Kidney epithelial cell (primary cell): Measurements from ENCODE around the gene SLX4IP. TPM values are rescaled to one million over a fixed set of nuclear protein-coding genes. Genes with fewer than 3 reads are reported as not detected.

Source experiments
- DNase-seq: peaks from one replicate; pipeline ENCODE4 v3.0.0-alpha.2; 2010; ENCODE audit warnings: low read depth
- H3K27me3 ChIP-seq: 2 replicates; pipeline ENCODE4 v1.6.0; 2011; ENCODE audit warnings: low read length; ENCODE audit not compliant: control insufficient read depth, insufficient read depth
- H3K36me3 ChIP-seq: 2 replicates; pipeline ENCODE4 v1.5.1; 2011; ENCODE audit warnings: low read length; ENCODE audit not compliant: control insufficient read depth, insufficient read depth
- H3K4me3 ChIP-seq: 2 replicates; pipeline ENCODE4 v1.5.1; 2011; ENCODE audit warnings: low read depth, mild to moderate bottlenecking, control low read depth, low read length
- CTCF ChIP-seq: IDR thresholded peaks from 2 replicates; pipeline ENCODE4 v1.5.1; 2011; ENCODE audit warnings: mild to moderate bottlenecking, moderate library complexity, low read length, control low read depth, inconsistent platforms; ENCODE audit not compliant: insufficient read depth, poor library complexity, severe bottlenecking
- total RNA-seq: library from RNA; depleted of rRNA; stranded (reverse); fragments of >200 nt; gene quantifications from 2 replicates; pipeline ENCODE4 v1.2.3, GENCODE V29; 2015

The SLX4IP gene
- total RNA-seq, 1 donor from 2014 or later: 5.8 TPM

- no peak for DNase-seq
- no peak for TF ChIP-seq CTCF
- Histone ChIP-seq H3K27me3 (no peaks in the 10 kb centered on the region), H3K4me3 (no peak overlapping the region), H3K36me3 (peaks cover 8% of the 10 kb centered on the region)
Measured at GRCh38 chr20:10651227-10651990, 216.3 kb downstream of the SLX4IP start.

DNA sequence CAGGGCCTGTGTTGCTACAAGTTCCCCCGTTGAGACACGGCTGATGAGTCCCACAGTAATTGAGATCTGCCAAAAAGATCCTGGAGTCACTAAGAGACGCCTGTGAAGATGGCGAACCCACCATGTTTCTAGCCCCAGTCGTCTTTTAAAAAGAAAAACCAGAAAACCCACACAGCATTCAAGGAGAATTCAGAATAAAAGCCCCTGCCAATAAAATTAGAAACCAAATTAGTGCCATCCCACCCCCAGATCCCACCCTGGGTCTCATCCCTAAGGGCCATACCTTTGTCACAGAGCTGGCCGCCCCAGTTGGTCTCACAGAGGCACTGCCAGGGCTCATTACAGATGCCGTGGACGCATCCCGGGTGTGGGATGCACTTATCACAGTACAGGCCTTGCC lies 217.1 kb downstream of the SLX4IP start:
- TF ChIP-seq CTCF: no peak
- Histone ChIP-seq H3K27me3 (no peaks in the 10 kb centered on the region), H3K4me3 (no peak overlapping the region), H3K36me3 (peaks cover 4% of the 10 kb centered on the region)
- DNase-seq: no peak

- no peak overlapping the region for H3K4me3 ChIP-seq
- no peak for DNase-seq
- peaks cover 4% of the 10 kb centered on the region for H3K36me3 ChIP-seq
Measured at GRCh38 chr20:10652660-10653261, 217.7 kb downstream of the SLX4IP start.

GRCh38 chr20:10653599-10654249 lies 218.6 kb downstream of the SLX4IP start:
- no peaks in the 10 kb centered on the region for H3K27me3 ChIP-seq
- no peak for TF ChIP-seq CTCF
- DNase-seq: peak; percentile 81
- peaks cover 2% of the 10 kb centered on the region for H3K36me3 ChIP-seq
- H3K4me3 ChIP-seq: no peak overlapping the region

More at GRCh38 chr20:10652660-10653261, 217.7 kb downstream of the SLX4IP start:
- no peak for TF ChIP-seq CTCF
- H3K27me3 ChIP-seq: no peaks in the 10 kb centered on the region

DNA sequence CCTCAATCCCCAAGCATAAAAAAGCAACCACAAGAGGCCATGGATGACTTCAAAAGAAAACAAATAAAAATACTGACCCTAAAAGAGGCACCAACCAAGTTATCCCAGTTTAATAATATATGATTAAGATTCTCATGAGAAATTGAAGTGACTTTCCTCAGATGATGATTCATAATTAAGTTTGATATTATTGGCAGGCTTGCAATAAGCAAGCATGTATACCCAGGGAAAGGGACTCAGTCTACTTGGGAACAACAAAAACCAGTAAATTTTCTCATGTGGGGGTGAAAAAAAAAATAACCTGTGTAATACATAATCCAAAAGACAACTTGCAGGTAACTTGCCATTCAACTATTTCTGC lies 219.1 kb downstream of the SLX4IP start:
- Histone ChIP-seq H3K27me3 (no peaks in the 10 kb centered on the region), H3K4me3 (no peak overlapping the region), H3K36me3 (peaks cover 2% of the 10 kb centered on the region)
- TF ChIP-seq CTCF: no peak
- no peak for DNase-seq
